HG03135 (cell line): ENCODE data around the gene CSPG4.
"Not testable (repeated sequence)": the region's sequence is repeated elsewhere in the genome, so short reads cannot be mapped to it uniquely, and the experiment has no call there.

Experiments
- ATAC-seq: cut with Tn5 transposase; IDR thresholded peaks from one replicate; pipeline ENCODE4 v1.9.1; 2021; ENCODE audit warnings: mild to moderate bottlenecking, moderate library complexity; ENCODE audit not compliant: unreplicated experiment

CSPG4 gene

GRCh38 chr15:75689429-75689828, 23.2 kb downstream of the CSPG4 start:
- not testable (repeated sequence) for ATAC-seq

- ATAC-seq: no peak
Measured at GRCh38 chr15:75688831-75689230, 23.8 kb downstream of the CSPG4 start.

- no peak for ATAC-seq
Measured at GRCh38 chr15:75688278-75688557, 24.4 kb downstream of the CSPG4 start.

DNA sequence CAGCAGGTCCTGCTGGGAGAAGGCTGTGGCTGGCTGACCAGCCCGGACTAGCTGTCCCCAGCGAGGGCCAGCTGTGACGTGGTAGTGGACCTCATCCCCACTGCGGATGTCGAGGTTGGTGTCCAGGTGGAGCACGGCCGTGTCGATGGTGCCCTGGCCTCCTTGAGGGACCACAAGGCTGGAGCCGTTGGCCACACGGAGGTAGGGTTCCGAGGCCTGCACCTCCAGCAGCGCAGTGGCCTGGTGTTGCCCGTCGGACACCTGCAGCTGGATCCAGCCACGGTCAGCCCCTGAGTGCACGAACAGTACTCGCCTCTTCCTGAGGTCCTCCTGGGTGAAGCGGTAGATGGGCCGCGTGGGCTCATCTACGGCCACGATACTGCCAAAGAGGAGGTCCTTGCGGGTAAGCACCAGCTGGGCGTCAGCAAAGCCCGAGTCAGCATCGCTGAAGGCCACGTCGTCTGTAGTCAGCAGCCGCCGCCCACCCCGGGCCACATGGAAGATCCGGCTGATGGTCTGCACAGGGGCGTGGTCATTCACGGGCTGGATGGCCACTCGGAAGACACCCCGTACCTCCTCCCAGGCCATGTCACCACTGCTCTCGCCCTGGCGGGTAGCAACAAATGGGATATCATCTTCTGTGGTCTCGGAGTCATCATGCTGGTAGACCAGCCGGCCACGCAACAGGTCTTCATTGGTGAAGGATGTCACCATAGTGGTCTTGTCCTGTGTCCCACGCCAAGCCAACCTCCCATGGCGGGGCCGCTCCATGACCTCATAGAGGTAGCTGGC, 25.0 kb downstream of the CSPG4 start:
- ATAC-seq: no peak

GRCh38 chr15:75686212-75686642, 26.4 kb downstream of the CSPG4 start:
- not testable (repeated sequence) for ATAC-seq

GRCh38 chr15:75685195-75685594, 27.5 kb downstream of the CSPG4 start:
- no peak for ATAC-seq

GRCh38 chr15:75684648-75685047, 28.0 kb downstream of the CSPG4 start:
- ATAC-seq: no peak

GRCh38 chr15:75683646-75684312, 28.9 kb downstream of the CSPG4 start:
- ATAC-seq: not testable (repeated sequence)

DNA sequence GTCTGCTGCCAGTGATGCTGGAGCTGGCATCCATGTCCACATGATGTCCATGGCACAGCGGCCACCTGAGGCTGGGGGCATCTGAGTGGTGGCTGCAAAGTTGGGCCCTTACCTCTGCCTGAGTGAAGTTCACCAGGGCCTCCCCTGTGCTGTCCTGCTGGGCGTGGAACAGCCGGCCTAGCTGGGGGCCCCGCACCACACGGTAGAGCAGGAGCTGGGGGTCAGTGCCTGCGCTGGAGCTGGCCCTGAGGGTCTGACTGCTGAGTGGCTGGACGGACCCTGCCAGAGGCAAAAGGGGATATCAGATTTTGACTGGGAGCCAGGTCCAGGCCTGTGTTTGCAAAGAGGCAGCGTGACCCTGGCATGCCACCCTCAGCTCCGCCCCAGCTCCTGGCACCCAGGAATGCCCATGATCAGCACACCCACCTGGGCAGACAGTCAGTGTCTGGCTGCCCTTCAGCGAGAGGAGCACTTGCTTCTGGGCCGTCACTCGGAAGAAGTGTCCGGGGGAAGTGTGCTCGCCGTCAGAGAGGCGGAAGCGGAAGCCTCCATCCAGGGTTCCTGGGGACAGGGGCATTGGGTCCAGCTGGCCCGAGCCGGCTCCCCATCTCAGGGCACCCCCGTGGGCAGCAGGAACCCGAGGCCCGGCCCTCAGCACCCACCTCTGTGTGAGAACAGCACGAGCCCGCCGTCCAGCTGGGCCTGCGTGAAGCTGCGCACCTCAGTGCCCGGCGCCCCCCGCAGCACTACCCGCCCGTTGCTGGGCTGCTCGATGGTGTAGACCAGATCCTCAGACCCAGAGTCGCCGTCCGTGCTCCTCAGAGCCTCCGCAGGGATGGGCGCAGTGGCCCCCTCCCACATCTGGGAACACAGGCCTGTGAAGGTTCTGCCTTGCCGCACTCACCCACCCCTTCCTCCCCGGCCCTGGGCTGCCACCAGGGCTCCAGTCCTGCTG, 30.2 kb downstream of the CSPG4 start:
- no peak for ATAC-seq

- no peak for ATAC-seq
Measured at GRCh38 chr15:75680007-75680789, 32.5 kb downstream of the CSPG4 start.

DNA sequence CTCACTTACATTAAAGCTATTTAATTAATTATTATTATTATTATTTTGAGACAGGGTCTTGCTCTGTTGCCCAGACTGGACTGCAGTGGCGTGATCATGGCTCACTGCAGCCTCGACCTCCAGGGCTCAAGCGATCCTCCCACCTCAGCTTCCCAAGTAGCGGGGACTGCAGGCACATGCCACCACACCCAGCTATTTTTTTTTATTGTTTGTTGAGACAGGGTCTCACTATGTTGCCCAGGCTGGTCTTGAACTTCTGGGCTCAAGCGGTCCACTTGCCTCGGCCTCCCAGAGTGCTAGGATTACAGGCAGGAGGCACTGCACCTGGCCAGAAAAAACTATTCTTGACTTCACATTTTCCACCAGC, 34.3 kb downstream of the CSPG4 start:
- ATAC-seq: not testable (repeated sequence)

DNA sequence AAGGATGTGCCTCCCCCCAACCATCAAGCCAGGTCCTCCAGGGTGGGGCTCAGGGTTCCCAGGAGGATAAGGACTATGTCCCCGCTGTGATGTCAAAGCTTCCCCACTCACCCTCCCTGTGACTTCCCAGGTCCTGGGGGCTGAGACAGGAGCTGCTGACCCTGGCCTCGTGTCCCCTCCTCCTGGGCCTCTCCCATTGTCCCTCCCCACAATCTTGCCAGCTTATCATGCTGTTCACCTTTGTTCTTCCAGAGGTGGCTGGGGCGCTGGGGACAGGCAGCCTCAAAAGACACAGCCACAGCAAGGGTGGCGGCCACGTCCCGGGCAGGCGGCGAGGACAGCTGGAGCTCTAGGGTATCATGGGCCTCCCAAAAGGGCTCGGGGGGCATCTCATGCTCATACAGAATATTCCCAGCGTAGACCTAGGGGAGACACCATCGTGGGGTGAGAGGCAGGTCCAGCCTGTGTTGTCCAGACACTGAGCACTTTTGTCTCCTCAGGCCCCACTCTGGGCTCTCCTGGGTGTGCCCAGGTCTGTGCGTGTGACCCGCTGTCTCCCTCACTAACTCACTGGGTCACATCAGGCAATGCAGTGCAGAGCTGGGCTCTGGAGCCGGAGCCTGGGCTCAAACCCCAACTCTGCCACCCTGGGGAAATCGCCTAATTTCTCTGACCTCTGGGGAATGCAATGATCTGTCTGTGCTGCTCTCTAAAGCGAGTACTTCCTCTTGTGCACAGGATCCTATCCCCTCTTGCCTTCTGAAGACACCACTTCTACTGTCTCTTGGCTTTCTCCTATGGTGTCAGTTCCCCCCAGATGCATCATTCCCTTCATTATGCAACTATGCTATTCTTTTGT, 35.0 kb downstream of the CSPG4 start:
- ATAC-seq: no peak

- no peak for ATAC-seq
Measured at GRCh38 chr15:75676688-75677464, 35.8 kb downstream of the CSPG4 start.

DNA sequence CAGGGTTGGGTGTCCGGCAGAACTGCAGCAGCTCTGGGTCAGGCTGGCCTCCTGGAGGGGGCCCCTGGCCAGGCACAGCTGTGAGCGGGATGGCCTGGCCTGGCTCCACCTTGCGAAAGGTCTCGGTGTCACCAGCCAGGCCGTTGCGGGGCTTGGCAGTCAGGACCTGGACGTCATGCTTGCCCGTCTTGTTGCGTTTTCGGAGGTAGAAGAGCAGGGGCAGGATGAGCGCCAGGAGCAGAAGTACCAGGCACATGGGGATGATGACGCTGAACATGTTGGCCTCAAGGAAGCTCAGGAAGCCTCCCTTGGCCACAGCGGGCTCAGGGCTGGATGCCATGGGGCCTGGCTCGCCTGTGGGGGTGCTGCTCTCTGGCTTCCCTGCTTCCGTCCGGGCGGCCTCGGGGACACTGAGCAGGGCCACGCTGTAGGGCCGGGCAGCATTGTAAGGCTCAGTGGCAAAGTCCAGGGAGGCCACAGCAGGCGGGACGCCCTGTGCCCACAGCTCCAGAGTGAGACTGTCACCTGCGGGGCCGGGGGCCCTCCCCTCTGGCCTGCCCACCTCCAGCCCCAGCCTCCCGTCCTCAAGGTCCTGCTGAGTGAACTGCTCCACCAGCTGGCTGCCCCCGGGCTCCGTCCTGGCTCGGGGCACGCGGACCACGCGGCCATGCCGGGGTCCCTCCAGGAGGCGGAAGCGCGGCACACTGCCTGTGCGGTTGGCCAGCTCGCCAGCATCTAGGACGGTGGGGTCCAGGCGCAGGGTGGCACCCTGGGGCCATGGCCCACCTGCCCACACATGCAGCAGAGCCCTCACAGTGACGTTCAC, 36.9 kb downstream of the CSPG4 start:
- ATAC-seq: no peak

- ATAC-seq: no peak
Measured at GRCh38 chr15:75674366-75674765, 38.3 kb downstream of the CSPG4 start.

DNA sequence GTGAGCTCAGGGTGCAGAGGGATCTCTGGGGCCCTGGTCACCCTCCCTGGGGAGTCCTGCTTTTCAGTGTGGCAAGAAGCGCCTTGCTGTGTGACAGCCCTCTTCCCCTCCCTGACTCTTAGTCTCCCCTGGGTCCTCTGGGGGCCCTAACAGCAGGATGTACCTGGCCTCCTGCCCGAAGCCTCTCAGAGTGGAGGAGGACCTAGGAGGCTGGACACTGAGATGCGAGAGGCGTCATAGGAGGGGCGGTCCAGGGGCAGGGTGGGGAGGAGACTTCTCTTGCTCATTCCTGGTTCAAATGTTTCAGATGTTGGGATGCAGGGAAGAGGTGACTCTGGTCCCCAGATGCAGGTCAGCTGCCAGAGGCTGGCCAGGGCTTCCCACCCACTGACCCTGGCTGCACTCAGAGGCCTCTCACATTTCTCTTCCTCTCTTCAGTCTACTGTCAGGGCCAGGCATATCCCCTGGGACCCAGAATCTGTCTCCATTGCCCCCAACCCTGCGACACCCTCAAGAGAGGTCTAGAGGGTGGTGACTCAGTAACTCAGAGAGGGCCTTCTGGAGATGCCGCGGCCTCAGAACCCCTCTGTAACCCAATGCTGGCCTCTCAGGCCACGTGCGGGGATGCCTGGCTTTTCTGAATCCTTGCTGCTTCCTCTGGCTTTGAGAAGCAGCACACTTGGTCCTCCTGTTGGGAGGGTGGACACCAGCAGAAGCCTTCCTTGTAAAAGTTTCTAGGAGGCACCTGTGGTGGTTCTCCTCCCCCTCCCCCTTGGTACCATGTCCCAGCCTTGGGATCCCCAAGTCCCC, 39.0 kb downstream of the CSPG4 start:
- ATAC-seq: no peak

DNA sequence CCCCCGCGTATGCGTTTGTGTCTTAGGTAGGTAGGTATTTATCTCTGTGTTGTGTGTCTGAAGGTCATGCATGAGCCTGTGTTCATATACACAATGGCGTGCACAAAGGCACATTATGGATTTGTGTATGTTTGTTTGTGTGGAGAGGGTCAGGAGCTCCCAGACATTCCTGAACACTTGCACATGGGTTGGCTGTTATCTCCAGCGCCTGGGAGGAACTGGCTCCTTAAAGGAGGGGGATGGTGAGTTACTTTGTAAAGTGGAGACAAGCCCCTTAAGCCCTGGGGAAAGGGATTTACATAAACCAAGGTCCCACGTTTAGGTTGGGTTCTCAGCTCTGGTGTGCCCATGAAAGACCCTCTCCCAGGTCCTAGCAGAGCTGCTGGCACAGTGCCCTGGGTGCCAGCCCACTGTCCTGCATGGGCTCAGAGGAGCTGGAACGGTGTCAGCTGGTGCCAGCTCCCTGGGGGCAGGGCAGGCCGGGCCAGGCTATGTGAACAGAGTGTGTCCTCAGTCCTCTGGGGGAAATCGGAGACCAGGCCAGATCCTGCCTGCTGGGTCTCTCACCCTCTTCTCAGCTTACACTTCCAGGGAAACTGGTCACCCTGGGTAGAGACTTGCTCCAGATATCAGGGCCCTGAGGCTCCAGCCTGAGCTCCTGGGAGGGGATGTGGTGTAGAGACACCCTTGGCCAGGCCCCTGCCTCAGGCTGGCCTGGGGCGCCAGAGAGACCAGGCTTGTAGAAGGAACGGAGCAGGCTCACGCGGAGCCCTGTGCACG, 39.8 kb downstream of the CSPG4 start:
- no peak for ATAC-seq
